ENCODE measurements around the gene TRAF2. TPM values are rescaled to one million over a fixed set of nuclear protein-coding genes. Genes with fewer than 3 reads are reported as not detected.
A peak's percentile ranks its signal among the peaks of the same experiment; 100 is the strongest.

Gene TRAF2
- total and polyA plus RNA-seq, 2 of the 13 experiments (the other 11 are each of a cell fraction or from before 2014, with no cell fraction given), result 12.4 to 13.6 TPM

DNA sequence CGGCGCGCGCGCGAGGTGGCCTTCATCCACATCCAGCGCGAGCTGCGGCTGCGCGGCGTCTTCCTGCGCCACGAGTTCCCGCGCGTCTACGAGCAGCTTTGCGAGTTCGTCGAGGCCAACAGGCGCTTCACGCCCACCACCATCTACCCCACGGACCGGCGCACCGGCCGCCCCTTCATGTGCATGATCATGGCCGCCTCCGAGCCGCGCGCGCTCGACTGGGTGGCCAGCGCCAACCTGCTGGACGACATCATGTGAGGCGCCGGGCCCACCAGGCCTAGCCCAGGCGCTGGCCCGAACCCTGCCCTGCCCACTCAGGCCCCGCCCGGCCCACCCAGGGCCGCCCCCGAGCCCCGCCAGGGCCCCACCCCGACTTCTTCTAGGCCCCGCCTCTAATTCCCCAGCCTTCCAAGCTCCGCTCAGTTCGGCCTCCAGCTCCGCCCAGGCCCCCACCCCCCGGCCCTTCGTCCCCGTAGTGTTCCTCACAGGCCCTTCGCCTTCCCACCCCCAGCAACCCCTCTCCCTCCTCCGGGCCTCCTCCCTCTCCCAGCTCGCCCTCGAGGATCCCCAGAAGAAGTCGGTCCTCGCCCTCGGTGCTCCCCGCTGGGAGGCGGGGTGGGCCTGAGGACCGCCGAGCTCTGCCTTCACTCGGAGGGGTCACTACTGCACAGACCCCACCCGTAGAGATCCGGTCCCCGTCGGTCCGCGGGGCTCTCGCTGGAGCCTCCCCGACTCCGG, 39.1 kb upstream of the TRAF2 start (continued):
- TF ChIP-seq, protein P1, sequence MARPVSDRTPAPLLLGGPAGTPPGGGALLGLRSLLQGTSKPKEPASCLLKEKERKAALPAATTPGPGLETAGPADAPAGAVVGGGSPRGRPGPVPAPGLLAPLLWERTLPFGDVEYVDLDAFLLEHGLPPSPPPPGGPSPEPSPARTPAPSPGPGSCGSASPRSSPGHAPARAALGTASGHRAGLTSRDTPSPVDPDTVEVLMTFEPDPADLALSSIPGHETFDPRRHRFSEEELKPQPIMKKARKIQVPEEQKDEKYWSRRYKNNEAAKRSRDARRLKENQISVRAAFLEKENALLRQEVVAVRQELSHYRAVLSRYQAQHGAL (CRISPR knock-in tag; IDR thresholded peaks at IDR 0.05; ENCODE audit: not compliant biosample characterization), result no peak
- TF ChIP-seq GATAD2A (CRISPR knock-in tag; IDR thresholded peaks at IDR 0.05) (no peak), IRF2 (CRISPR knock-in tag; IDR thresholded peaks at IDR 0.05) (no peak; the same call in 1 of the 2 replicates), ZFP37 (CRISPR knock-in tag; IDR thresholded peaks at IDR 0.05; ENCODE audit: borderline replicate concordance) (no peak), ZNF703 (CRISPR knock-in tag; IDR thresholded peaks at IDR 0.05; ENCODE audit: borderline replicate concordance) (no peak), ZNF263 (CRISPR knock-in tag; IDR thresholded peaks at IDR 0.05) (peak; percentile 94), EHMT2 (IDR thresholded peaks at IDR 0.05; ENCODE audit: borderline replicate concordance, low read depth, low read length) (no peak), NFE2L2 (IDR thresholded peaks at IDR 0.05; ENCODE audit: low read length) (no peak), RBM39 (IDR thresholded peaks at IDR 0.05; ENCODE audit: low read depth, low read length, poor library complexity, severe bottlenecking) (no peak), CHD4 (IDR thresholded peaks at IDR 0.05; ENCODE audit: borderline replicate concordance, low read length) (no peak), ZIK1 (CRISPR knock-in tag; IDR thresholded peaks at IDR 0.05; ENCODE audit: borderline replicate concordance, low read depth) (0 out of 2 replicates have a peak, but pooled peaks have one; percentile 21), SRY (CRISPR knock-in tag; IDR thresholded peaks at IDR 0.05) (no peak), ZNF816 (CRISPR knock-in tag; IDR thresholded peaks at IDR 0.05; ENCODE audit: borderline replicate concordance) (no peak), SRSF4 (IDR thresholded peaks at IDR 0.05; ENCODE audit: low read depth, low read length, poor library complexity, severe bottlenecking) (peak; percentile 33), ASH2L (IDR thresholded peaks at IDR 0.05; ENCODE audit: insufficient read length, low read depth, low read length) (peak; percentile 30), TARDBP (CRISPR knock-in tag; IDR thresholded peaks at IDR 0.05) (no peak), SMYD3 (CRISPR knock-in tag; IDR thresholded peaks at IDR 0.05) (no peak), PHF21A (CRISPR knock-in tag; IDR thresholded peaks at IDR 0.05) (no peak), ZNF720 (CRISPR knock-in tag; IDR thresholded peaks at IDR 0.05) (no peak), ZNF567 (CRISPR knock-in tag; IDR thresholded peaks at IDR 0.05; ENCODE audit: borderline replicate concordance) (no peak), SYNCRIP (IDR thresholded peaks at IDR 0.05; ENCODE audit: insufficient read depth, low read depth, low read length) (no peak), ZFYVE20 (CRISPR knock-in tag; IDR thresholded peaks at IDR 0.05; ENCODE audit: borderline replicate concordance, low read depth) (no peak), SSRP1 (CRISPR knock-in tag; IDR thresholded peaks at IDR 0.05) (no peak)
- TF ChIP-seq, protein P2, sequence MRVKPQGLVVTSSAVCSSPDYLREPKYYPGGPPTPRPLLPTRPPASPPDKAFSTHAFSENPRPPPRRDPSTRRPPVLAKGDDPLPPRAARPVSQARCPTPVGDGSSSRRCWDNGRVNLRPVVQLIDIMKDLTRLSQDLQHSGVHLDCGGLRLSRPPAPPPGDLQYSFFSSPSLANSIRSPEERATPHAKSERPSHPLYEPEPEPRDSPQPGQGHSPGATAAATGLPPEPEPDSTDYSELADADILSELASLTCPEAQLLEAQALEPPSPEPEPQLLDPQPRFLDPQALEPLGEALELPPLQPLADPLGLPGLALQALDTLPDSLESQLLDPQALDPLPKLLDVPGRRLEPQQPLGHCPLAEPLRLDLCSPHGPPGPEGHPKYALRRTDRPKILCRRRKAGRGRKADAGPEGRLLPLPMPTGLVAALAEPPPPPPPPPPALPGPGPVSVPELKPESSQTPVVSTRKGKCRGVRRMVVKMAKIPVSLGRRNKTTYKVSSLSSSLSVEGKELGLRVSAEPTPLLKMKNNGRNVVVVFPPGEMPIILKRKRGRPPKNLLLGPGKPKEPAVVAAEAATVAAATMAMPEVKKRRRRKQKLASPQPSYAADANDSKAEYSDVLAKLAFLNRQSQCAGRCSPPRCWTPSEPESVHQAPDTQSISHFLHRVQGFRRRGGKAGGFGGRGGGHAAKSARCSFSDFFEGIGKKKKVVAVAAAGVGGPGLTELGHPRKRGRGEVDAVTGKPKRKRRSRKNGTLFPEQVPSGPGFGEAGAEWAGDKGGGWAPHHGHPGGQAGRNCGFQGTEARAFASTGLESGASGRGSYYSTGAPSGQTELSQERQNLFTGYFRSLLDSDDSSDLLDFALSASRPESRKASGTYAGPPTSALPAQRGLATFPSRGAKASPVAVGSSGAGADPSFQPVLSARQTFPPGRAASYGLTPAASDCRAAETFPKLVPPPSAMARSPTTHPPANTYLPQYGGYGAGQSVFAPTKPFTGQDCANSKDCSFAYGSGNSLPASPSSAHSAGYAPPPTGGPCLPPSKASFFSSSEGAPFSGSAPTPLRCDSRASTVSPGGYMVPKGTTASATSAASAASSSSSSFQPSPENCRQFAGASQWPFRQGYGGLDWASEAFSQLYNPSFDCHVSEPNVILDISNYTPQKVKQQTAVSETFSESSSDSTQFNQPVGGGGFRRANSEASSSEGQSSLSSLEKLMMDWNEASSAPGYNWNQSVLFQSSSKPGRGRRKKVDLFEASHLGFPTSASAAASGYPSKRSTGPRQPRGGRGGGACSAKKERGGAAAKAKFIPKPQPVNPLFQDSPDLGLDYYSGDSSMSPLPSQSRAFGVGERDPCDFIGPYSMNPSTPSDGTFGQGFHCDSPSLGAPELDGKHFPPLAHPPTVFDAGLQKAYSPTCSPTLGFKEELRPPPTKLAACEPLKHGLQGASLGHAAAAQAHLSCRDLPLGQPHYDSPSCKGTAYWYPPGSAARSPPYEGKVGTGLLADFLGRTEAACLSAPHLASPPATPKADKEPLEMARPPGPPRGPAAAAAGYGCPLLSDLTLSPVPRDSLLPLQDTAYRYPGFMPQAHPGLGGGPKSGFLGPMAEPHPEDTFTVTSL (CRISPR knock-in tag; IDR thresholded peaks at IDR 0.05; ENCODE audit: borderline replicate concordance), result no peak
